ENCODE measurements around the gene SPTLC3. TPM values are rescaled to one million over a fixed set of nuclear protein-coding genes. Genes with fewer than 3 reads are reported as not detected.

SPTLC3 gene
- total and polyA plus RNA-seq, 7 donors: 0.92 to 8.4 (median 4.6) TPM

GRCh38 chr20:13013411-13013810, 4.6 kb downstream of the SPTLC3 start:
- TF ChIP-seq CTCF (IDR thresholded peaks at IDR 0.05): no peak
- TF ChIP-seq POLR2AphosphoS5 (IDR thresholded peaks at IDR 0.05): no peak
- no peak for TF ChIP-seq EP300 (IDR thresholded peaks at IDR 0.05)
- no peak for TF ChIP-seq POLR2A (IDR thresholded peaks at IDR 0.05)
- Histone ChIP-seq H3K4me3 (no peak overlapping the region), H3K27ac (no peak overlapping the region), H3K27me3 (no peaks in the 10 kb centered on the region), H3K36me3 (no peaks in the 10 kb centered on the region), H3K9me3 (no peaks in the 10 kb centered on the region), H3K4me1 (peaks cover 0 to 28% (median 10%) of the 10 kb centered on the region in 4 donors)
- no peak for DNase-seq
- 91 to 95% methylated on average over 1 of the region's 1 CpG for WGBS, 2 donors
- intact Hi-C loops (cut with DNase I): no loop called here

- Histone ChIP-seq H3K36me3 (no peaks in the 10 kb centered on the region), H3K27me3 (no peaks in the 10 kb centered on the region), H3K9me3 (peaks cover 0 to 5% (median 2%) of the 10 kb centered on the region in 4 donors), H3K27ac (no peak overlapping the region), H3K4me3 (no peak overlapping the region), H3K4me1 (peaks cover 0 to 13% (median 0%) of the 10 kb centered on the region in 4 donors)
- DNase-seq: no peak
- intact Hi-C loops (cut with DNase I): no loop called here
- TF ChIP-seq POLR2A (IDR thresholded peaks at IDR 0.05) (no peak), CTCF (IDR thresholded peaks at IDR 0.05) (no peak), POLR2AphosphoS5 (IDR thresholded peaks at IDR 0.05) (no peak), EP300 (IDR thresholded peaks at IDR 0.05) (no peak)
- 80 to 86% methylated on average over 1 of the region's 1 CpG for WGBS, 2 donors
Observed at GRCh38 chr20:13017235-13017634, 8.5 kb downstream of the SPTLC3 start.

- Histone ChIP-seq H3K27ac (no peak overlapping the region), H3K9me3 (peaks cover 0 to 5% (median 2%) of the 10 kb centered on the region in 4 donors), H3K4me3 (no peak overlapping the region), H3K36me3 (no peaks in the 10 kb centered on the region), H3K4me1 (peaks cover 0 to 11% (median 0%) of the 10 kb centered on the region in 4 donors), H3K27me3 (no peaks in the 10 kb centered on the region)
- WGBS, 2 donors: 83 to 85% methylated on average over 2 of the region's 2 CpGs
- no peak for DNase-seq
- intact Hi-C loops (cut with DNase I): no loop called here
- TF ChIP-seq POLR2A (IDR thresholded peaks at IDR 0.05) (no peak), EP300 (IDR thresholded peaks at IDR 0.05) (no peak), POLR2AphosphoS5 (IDR thresholded peaks at IDR 0.05) (no peak), CTCF (IDR thresholded peaks at IDR 0.05) (no peak)
Observed at GRCh38 chr20:13017883-13018535, 9.2 kb downstream of the SPTLC3 start.

DNA sequence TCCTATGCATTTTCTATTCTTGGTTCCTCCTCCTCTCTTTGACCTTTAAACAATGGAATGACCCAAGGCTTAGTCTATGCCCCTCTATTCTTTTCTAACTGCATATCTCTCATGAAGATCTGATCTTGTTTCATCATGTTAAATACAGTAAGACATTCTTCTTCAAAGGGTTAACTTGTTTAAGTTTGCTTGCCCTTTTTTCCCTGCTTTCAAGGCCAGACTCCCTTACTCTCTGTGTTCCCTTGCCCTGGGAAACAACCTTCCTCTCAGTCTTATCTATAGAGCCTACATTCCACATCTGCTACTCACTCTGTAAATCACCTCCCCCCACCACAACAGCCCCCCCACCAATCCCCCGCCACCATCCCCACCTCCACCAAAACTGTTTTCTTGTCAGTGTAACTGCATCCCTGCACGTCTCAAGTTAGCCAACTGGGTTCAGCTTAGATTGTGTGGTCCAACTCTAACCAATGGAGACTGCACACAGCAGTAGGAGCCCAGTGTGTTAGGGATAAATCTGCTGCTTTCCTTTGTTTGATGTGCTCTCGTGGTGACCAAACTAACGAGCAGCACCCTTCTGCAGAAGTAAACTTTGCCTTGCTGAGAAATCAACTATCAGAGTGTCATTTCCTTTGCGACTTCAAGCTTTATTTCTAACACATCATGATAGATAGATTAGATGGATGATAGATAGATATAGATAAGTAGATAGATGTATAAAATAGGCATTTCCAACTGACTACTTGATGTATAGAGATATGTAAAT, 12.6 kb downstream of the SPTLC3 start:
- no peak for DNase-seq
- H3K27ac ChIP-seq: no peak overlapping the region
- no peak for TF ChIP-seq CTCF (IDR thresholded peaks at IDR 0.05)
- no peak for TF ChIP-seq POLR2A (IDR thresholded peaks at IDR 0.05)
- no peak for TF ChIP-seq EP300 (IDR thresholded peaks at IDR 0.05)
- no peak for TF ChIP-seq POLR2AphosphoS5 (IDR thresholded peaks at IDR 0.05)
- 89 to 96% methylated on average over 5 of the region's 5 CpGs for WGBS, 2 donors
- H3K4me1 ChIP-seq: no peaks in the 10 kb centered on the region
- intact Hi-C loops (cut with DNase I): no loop called here
- H3K9me3 ChIP-seq: peaks cover 0 to 5% (median 2%) of the 10 kb centered on the region in 4 donors
- H3K36me3 ChIP-seq: no peaks in the 10 kb centered on the region
- no peaks in the 10 kb centered on the region for H3K27me3 ChIP-seq
- no peak overlapping the region for H3K4me3 ChIP-seq

All from sigmoid colon (tissue), 7 donors.